BJ (cell line): ENCODE measurements around the gene KICS2. TPM values are rescaled to one million over a fixed set of nuclear protein-coding genes. Genes with fewer than 3 reads are reported as not detected.

ENCODE experiments used
- CTCF ChIA-PET: fragments of 350-600 bp; formaldehyde crosslinking; extraction: SDS; loops from one replicate; lab custom pipeline; 2021; ENCODE audit warnings: antibody characterized with exemption, inconsistent platforms; lab: Yijun Ruan, JAX
- POLR2A ChIA-PET: fragments of 300-600 bp; sonication (Branson Sonifier 250); formaldehyde crosslinking; extraction: SDS; loops from one replicate; lab custom pipeline; 2021; ENCODE audit warnings: antibody characterized with exemption; lab: Charles Lee
- DNase-seq: peaks from one replicate; pipeline ENCODE4 v3.0.0-alpha.2; 2011; ENCODE audit warnings: low read depth
- H3K27me3 ChIP-seq: 2 replicates; pipeline ENCODE4 v1.6.0; 2011; ENCODE audit warnings: low read length; ENCODE audit not compliant: control insufficient read depth, insufficient read depth
- H3K36me3 ChIP-seq: 2 replicates; pipeline ENCODE4 v1.5.1; 2011; ENCODE audit warnings: low read length; ENCODE audit not compliant: control insufficient read depth, insufficient read depth
- H3K4me3 ChIP-seq: 2 replicates; pipeline ENCODE4 v1.5.1; 2011; ENCODE audit warnings: low read depth, mild to moderate bottlenecking, control low read depth, low read length
- polyA plus RNA-seq: library from polyadenylated mRNA; depleted of rRNA; stranded (reverse); fragments of >200 nt; gene quantifications from 2 replicates; pipeline ENCODE4 v1.2.3, GENCODE V29; 2011
- TF ChIP-seq, protein P1 (sequence below): IDR thresholded peaks from 2 replicates; pipeline ENCODE4 v1.5.1; 2011; ENCODE audit warnings: low read depth, mild to moderate bottlenecking, control low read depth, inconsistent platforms, low read length, moderate library complexity; ENCODE audit not compliant: insufficient read depth

Gene KICS2
- polyA plus RNA-seq, 1 experiment, result 3.3 TPM

DNA sequence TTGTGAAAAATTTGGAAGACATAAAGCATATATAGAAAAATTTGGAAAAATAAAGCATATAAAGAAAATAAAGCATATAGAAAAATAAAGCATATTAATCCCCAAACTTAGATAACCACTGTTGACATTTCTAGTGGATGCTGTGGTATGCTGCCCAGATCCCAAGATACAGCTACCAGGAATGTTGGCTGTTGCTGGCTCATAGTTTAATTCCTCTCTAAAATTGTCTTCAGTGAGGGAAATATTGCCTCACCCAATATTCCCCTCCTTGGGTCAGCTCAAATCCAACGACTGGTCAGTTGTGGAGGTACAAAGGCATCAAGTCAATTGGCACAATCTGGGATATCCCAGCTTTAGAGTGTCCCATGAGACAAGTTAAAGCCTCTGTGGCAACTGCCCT, 10.1 kb upstream of the KICS2 start:
- Histone ChIP-seq H3K27me3 (no peaks in the 10 kb centered on the region), H3K4me3 (no peak overlapping the region), H3K36me3 (no peaks in the 10 kb centered on the region)
- DNase-seq, result no peak
- CTCF ChIA-PET, result interaction anchor here (1.1 kb wide), 1 partner anchor 393 kb away, joined by 3 read pairs; no protein-coding TSS in a partner anchor
- TF ChIP-seq, protein P1, sequence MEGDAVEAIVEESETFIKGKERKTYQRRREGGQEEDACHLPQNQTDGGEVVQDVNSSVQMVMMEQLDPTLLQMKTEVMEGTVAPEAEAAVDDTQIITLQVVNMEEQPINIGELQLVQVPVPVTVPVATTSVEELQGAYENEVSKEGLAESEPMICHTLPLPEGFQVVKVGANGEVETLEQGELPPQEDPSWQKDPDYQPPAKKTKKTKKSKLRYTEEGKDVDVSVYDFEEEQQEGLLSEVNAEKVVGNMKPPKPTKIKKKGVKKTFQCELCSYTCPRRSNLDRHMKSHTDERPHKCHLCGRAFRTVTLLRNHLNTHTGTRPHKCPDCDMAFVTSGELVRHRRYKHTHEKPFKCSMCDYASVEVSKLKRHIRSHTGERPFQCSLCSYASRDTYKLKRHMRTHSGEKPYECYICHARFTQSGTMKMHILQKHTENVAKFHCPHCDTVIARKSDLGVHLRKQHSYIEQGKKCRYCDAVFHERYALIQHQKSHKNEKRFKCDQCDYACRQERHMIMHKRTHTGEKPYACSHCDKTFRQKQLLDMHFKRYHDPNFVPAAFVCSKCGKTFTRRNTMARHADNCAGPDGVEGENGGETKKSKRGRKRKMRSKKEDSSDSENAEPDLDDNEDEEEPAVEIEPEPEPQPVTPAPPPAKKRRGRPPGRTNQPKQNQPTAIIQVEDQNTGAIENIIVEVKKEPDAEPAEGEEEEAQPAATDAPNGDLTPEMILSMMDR, result no peak
- POLR2A ChIA-PET, result no interaction called here

DNA sequence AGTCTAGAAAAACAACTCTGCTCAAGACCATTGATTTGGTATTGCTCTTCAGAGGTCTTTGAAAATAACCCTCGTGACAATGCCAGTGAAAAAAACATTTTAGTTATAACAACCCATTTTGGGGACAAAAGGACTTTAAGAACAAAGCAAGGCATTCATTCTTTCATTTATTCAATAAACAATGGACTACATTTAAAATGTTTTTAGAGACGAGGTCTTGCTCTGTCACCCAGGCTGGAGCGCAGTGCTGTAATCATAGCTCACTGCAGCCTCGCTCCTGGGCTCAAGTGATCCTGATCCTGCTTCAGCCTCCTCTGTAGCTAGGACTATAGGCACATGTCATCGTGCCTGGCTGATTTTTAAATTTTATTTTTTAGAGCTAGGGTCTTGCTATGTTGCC, 7.7 kb upstream of the KICS2 start:
- POLR2A ChIA-PET, result no interaction called here
- CTCF ChIA-PET, result no interaction called here
- TF ChIP-seq, protein P1, result no peak
- DNase-seq, result no peak
- no peaks in the 10 kb centered on the region for H3K36me3 ChIP-seq
- H3K4me3 ChIP-seq, result no peak overlapping the region
- no peaks in the 10 kb centered on the region for H3K27me3 ChIP-seq

DNA sequence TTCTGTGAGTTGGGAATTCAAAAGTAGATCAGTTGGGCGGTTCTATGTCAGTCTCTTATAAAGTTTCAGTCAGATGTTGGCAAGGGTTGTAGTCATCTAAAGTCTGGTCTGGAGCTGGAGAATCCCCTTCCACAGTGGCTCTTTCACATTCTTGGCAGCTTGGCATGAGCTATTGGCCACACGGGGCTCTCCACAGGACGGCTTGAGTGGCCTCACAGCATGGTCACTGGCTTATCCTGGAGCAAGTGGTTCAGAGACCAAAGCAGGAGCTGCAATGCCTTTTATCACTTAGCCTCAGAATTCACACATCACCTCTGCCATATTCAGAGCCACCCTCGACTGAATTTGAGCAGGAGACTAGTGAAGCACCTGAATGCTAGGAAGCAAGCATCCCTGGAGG, 7.1 kb upstream of the KICS2 start:
- Histone ChIP-seq H3K36me3 (no peaks in the 10 kb centered on the region), H3K27me3 (no peaks in the 10 kb centered on the region), H3K4me3 (no peak overlapping the region)
- ChIA-PET POLR2A (no interaction called here), CTCF (no interaction called here)
- DNase-seq, result no peak
- TF ChIP-seq, protein P1, result no peak

DNA sequence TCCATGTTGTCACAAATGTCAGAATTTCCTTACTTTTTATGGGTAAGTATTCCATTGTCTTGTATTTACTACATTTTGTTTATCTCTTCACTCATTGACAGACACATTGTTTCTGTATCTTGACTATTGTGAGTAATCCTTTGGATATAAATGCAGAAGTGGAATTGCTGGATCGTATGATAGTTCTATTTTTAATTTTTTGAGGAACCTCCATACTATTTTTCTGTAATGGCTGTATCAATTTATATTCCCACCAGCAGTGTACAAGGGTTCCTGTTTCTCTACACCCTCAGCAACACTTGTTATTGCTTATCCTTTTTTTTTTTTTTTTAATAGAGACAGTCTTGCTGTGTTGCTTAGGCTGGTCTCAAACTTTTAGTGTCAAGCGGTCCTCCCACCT, 3.5 kb upstream of the KICS2 start:
- H3K36me3 ChIP-seq, result no peaks in the 10 kb centered on the region
- H3K4me3 ChIP-seq, result no peak overlapping the region
- POLR2A ChIA-PET, result no interaction called here
- H3K27me3 ChIP-seq, result no peaks in the 10 kb centered on the region
- no peak for DNase-seq
- CTCF ChIA-PET, result no interaction called here
- TF ChIP-seq, protein P1, result no peak

DNA sequence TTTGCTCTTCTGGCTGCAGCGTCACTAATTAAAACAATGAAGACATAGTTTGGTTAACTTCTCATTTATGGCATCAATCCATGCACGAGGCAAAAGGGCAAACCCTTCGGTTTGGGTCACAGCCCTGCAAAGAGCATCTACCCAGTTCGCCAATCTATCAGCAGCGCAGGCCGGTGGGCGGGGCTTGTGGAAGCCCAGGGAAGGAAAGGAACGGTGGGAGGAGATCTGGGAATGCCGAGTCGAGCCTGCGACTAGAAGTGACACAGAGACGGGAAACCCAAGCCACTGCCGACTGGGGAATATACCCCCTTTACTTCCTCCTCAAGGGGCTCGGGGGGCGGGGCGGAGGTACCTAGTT, 466 bp downstream of the KICS2 start:
- H3K27me3 ChIP-seq, result no peaks in the 10 kb centered on the region
- ChIA-PET CTCF (no interaction called here), POLR2A (no interaction called here)
- peak; percentile 12 for DNase-seq
- TF ChIP-seq, protein P1, result no peak
- H3K36me3 ChIP-seq, result no peaks in the 10 kb centered on the region
- H3K4me3 ChIP-seq, result peak overlapping the region; percentile 82
